HG03558 (cell line): Measurements from ENCODE around the gene FNDC7.
"Not testable (repeated sequence)": the region's sequence is repeated elsewhere in the genome, so short reads cannot be mapped to it uniquely, and the experiment has no call there.

Experiments
- ATAC-seq: cut with Tn5 transposase; IDR thresholded peaks from one replicate; pipeline ENCODE4 v1.9.1; 2021; ENCODE audit warnings: moderate number of reproducible peaks; ENCODE audit not compliant: unreplicated experiment; ENCODE audit errors: extremely low read depth

The FNDC7 gene

DNA sequence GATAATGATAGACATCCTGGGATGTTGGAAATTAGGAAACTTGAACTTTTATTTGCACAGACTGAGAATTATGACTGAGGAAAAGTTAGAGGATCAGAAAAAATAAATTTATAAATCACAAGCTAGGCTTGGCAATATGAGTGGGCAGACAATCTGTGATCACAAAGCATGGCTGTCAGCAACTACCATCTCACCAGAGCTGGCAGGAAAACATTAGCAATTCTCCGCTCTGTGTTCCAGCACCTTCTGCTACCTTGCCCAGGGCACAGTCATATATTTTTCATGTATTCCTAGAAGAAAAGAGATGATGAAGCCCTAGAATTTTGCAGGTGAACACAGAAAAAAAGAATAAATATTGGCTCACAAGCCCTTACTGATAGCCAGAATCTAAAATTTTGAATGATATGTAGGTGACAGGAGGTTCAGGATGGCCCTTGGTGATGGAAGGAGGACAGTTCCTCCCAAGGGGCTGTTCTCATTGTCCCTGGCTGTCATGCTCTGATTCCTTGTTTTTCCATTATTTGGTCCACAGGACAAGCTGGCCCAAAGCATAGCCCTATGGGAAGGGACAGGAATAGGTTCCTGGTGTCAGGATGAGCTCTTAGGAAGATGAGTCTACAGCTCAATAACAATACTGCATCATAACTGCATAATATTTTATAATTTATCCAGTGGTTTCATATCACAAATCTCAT lies 21.6 kb downstream of the FNDC7 start:
- no peak for ATAC-seq

DNA sequence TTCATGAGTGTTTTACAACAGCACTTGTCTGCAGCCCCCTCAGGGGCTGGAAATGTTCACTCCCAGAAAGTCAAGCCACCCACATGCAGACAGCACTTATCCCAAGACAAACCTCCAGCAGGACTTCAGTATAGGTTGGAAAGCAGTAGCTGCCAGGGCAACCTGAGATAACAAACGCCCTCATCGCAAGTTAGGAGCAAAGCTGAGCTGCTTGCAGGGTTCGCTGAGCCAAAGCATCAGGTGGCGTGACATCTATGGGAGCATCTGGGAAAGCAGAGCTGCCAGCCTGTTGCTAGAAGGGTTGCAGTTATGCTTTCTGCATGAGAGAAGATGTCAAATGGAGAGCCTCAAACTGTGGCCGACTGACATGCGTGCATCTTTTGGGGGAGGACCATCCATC lies 29.5 kb downstream of the FNDC7 start:
- no peak for ATAC-seq

DNA sequence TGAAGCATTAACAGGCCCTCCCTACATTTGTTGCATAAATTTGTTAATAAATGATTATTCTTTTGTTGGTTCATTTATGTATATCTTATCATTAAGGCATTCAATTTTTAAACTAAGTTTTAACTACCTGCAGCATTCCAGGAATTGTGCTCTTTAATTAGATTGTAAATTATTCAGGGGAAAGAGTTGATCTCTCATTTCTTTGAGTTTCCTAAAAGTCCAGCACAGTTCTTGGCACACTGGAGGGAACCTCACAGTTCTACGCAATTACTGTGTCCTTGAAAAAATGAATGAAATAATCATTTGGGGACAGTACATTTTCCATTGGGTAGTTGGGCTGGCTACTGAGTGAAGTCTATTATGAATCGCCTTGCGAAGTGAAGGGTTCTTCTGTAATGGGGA lies 33.3 kb downstream of the FNDC7 start:
- no peak for ATAC-seq

DNA sequence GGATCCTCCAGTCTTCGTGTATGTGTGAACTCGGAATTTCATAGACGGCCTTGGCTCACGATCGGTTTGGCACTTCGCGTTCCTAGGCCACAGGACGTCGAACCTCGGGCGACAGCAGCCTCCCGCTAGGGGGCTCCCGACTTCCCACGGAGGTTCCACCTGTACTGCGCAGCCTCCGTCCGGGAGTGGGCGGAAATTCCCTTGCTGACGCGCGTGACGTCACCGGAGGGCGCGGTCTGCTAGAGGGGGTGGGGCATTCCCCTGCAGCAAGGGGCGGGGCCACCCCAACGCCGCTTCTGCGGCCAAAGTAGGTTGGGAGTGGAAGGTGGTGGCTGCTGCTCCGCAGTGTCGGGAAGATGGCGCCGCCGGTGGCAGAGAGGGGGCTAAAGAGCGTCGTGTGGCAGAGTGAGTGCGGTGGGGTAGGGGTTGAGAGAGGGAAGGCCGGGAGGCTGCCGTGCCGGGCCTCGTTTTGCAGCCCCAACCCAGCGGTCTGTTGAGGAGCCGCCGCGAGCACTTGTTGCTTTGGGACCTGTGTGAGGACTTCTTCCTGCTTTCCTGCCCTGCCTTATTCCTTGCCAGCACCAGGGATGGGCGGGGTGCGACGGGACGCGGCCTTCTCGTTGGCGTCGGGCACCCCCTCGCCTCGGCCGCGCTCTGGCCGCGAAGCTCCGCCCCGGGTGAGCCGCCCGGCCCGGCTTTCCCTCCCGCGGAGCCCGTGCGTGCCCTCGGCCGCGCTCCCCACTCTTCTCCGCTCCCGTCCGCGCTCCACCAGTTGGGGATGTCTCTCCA lies 33.9 kb downstream of the FNDC7 start, which contains the start of gene STXBP3:
Gene STXBP3 (plus strand): TSS at position 293 of the 789 bp plus-strand sequence. CDS start 64 bp downstream, at position 357.
- ATAC-seq, result peak; percentile 83

DNA sequence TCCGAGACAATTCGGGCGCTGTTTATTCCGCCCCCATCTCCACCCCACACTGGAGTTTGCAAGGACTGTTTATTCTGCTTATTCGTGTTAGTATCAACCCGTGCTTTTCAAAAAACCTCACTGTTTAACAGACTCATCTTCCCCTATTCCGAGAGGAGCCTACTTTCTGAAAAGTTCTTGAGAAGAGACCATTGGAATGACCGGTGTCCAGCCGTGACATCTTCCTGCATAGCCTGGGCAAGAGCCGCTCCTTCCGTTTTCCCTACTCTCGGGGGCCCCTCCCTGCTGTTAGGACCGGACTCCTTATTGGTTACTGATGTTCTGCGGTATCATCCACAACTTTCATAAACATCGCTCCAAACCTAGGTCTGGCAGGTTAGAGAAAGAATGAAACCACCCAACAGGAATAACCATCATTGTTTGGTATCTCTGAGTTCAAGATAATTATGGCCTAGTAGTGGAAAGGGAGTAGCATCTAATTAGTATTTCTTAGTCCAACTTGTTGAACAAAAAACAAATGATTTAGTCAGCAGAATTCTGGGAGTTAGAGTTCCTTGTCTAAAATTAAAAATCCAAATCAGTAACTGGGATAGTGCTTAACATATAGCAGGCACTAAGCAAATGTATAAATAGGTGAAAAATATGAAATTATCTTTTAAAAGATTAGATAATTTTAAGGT lies 34.6 kb downstream of the FNDC7 start:
- ATAC-seq, result no peak

DNA sequence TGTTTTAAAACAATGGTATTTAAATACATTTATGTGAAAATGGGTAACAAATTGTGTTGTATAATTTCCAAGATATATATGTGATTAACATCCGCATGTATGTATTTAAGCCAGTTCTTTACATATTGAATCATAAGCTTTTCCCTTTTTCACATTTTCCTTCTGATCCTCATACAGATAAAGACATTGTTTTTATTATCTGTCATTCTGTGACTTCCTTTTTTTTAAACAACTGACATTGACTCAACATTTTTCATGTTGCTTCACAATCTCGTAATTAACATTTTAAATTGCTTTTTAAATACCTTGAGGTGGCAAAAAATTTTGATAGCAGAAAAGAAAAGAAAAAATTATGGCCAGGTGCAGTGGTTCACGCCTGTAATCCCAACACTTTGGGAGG lies 35.2 kb downstream of the FNDC7 start:
- ATAC-seq, result no peak

DNA sequence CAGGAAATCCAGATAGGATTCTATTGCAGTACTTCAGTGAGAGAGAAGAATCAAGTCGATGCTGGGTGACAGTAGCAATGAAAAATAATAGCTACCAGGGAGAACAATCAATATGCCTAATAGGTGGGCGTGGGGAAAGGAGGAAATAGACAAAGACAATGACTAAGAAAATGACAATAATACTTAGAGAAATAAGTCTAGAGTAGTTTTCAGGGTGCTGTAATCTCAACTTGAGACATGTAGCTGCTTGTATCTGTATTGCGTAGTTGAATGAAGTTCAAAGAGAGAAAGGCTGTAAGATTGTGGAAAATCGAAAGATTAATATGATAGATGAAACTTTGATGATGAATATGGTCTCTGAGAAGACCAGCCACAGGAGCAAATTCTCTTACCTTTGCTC lies 36.4 kb downstream of the FNDC7 start:
- no peak for ATAC-seq

DNA sequence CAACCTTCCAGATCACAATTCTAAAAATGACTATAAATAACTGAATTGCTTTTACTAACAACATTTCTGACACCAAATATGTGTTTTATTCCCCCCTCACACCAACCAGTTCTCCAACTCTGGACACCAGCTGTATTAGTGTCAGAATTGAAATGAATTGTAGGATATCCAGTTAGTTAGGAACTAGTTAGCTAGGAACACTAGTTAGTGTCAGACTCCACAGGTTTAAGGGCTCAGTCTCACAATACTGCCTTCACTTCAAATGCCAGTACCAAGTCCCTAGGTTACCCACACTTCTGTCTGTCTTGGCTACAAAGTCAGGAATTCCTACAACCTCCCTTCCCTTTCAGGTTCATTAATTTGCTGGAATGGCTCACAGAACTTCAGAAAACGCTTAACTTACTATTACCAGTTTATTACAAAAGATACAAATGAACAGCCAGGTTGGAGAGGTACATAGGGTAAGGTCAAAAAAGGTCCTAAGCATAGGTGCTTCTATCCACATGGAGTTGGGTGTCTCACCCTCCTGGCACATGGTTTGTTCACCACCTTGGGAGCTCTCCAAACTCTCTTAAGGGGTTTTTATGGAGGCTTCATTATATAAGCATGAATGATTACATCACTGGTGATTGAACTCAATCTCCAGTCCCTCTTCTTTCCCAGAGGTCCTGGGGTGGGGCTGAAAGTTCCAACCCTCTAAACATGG lies 37.9 kb downstream of the FNDC7 start:
- ATAC-seq, result no peak

DNA sequence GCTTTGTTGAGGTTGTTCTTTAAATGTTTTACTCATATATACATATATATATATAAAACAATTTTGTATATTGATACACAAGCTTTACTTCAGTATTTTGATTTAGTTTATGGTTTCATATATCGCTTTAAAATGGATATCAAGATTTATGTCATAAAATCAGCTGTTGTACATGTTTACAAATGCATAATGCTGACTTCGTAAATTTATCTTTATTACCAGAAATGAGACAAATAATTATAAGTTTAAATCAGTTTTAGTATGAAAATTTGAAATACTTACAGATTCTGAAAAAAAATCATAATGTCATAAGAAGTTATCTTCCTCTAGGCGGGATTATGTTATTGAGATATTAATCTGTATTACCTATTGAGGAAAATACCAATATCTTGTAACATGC lies 40.7 kb downstream of the FNDC7 start:
- ATAC-seq, result no peak

DNA sequence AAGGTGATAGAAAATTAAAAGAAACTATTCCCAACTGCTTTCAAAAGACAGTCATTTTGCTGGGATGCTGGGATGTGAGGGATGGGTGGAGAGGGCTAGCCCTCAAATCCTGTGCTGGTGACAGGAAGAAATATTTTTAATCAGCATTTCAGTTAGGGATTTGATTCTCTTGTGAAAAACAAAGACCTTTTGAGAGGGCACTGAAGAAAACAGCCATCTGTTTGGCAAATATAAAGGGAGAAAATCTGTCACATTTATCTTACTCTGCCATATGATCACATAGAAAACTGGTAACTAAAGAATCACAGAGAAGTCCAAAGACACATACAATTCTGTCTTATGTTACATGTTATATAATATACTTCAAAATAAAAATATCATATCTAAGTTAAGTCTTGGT lies 46.1 kb downstream of the FNDC7 start:
- ATAC-seq, result no peak

DNA sequence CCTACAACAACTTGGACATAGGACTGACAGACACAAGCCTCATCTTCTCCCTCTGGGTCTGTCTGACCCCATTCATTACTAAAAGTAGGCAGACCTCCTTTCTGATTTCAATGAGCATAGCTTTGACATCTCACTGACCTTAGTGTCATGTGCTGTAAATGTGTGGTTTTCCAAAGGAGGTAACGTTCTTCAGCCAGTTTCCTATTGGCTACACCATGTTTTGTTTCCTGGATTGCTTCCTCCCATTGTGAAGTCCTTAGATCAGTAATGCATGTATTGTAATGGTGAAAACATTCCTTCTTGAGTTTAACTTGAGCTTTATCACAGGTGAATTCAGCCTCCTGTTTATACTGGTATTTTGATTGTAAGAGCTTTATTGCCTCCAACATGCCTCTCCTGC lies 54.4 kb downstream of the FNDC7 start:
- ATAC-seq, result no peak

DNA sequence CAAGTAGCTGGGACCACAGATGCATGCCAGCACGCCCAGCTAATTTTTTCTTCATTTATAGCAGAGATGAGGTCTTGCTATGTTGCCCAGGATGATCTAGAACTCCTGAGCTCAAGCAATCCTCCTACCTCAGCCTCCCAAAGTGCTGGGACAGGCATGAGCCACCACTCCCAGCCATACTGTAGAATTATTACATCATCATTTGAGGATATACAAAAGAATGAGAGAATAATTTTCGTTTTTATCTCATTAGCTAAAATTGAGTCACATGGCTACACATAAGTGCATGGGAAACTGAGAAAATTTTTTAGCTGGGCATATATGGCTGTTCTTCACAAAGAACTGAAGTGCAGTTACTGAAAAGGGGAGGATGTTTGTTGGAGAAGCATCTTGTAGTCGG lies 55.0 kb downstream of the FNDC7 start:
- no peak for ATAC-seq

DNA sequence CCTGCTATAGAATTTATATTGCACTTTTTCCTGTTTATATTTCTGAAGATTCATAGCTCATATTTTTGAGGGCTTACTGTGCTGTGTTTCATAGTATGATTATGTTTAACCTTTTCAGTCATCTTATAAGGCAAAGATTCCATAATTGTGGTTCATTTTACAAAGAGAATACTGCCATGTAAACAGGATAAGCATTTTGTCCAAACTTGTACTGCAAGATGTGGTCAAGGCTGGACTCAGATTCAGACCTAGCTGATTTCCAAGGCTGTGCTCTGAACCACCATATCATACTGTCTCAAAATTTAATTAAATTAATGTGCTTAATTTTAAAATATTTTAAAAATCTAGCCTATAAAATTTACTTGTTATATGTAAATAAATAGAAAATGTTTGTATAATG lies 65.1 kb downstream of the FNDC7 start:
- no peak for ATAC-seq

DNA sequence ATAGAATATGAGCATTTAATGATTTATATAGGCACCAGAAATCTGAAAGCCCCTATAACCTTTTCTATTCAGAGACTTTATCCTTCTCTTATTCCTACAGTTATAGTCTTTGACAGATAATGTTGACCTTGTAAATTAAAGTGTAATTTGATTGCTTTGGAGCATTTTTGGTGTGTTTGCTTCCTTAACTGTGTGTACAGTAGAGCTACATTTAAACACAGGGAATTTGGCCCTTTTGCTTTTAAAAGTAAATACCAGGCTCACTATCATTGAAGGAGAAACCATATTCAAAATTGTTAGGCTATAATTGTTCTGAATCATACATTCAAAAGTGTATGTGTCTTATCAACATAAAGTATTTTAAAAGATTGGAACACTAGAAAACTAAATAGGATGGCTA lies 66.7 kb downstream of the FNDC7 start:
- ATAC-seq, result no peak

DNA sequence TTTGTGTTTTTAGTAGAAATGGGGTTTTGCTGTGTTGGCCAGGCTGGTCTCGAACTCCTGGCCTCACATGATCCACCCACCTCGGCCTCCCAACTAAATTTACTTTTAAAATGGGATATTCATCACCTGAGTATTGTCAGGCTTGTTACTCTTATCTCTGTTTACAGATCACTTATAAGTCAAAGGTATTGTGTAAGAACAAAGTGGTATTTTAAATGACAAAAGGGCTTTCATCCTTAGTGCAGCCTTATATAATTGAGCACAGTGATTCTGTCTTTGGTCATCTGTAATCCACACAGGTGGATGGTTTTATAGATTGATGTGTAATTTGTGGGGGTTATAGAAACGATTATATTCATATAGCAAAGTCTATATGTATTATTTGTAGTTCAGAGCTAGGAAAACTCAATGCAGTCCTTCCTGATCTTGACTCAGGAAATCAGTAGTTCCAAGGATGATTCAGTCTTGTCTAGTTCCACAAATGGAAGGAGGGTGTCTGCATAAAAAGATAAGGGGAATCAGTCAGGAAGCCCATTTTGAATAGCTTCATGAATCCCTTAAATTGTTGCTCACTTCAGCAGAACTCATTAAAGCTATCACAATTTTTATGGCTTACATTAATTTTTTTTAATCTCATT lies 68.3 kb downstream of the FNDC7 start:
- ATAC-seq, result no peak

DNA sequence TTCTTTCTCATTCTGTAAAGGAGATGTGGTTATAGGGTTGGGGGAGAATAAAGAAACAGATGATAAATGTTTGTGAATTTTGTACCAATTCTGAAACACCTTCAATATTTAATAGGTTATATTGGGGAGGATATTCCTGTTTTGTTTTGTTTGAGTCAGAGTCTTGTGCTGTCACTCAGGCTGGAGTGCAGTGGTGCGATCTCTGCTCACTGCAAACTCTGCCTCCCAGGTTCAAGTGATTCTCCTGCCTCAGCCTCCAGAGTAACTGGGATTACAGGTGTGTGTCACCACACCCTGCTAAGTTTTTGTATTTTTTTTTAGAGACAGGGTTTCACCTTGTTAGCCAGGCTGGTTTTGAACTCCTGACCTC lies 68.9 kb downstream of the FNDC7 start:
- not testable (repeated sequence) for ATAC-seq

DNA sequence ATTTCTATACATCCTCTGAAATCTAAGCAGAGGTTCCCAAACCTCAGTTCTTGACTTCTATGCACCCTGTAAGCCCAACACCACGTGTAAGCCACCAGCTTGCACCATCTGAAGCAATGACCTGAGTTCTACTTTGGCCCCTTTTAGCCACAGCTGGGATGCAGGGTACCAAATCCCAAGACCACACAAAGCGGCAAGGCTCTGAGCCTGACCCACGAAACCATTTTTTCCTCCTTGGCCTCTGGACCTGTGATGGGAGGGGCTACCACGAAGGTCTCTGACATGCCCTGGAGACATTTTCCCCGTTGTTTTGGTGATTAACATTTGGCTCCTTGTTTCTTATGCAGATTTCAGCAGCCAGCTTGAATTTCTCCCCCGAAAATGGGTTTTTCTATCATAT lies 72.6 kb downstream of the FNDC7 start:
- ATAC-seq, result no peak

DNA sequence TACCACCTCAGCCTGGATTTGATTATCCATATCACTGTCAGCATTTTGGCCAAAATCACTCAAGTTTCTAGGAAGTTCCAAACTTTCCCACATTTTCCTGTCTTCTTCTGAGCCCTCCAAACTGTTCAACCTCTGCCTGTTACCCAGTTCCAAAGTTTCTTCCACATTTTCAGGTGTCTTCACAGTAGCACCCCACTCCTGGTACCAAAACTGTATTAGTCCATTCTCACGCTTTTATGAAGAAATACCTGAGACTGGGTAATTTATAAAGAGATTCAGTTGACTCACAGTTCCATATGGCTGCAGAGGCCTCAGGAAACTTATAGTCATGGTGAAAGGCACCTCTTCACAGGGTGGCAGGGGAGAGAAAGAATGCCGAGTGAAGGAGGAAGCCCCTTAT lies 73.2 kb downstream of the FNDC7 start:
- ATAC-seq, result no peak

DNA sequence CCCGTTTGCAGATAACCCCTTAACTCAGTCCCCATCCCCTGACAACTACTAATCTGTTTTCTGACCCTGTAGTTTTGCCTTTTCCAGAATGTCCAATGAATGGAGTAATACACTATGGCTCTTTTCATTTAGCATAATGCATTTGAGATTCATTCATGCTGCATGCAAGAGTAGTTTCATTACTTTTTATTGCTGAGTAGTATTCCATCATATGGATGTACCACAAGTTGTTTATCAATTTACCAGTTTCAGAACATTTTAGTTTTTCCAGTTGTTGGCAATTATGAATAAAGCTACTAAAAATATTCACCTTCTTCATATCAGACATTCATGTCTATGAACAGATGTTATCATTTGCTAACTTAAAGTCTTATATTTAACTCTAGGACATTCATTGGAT lies 79.1 kb downstream of the FNDC7 start:
- ATAC-seq, result no peak
